ENCODE data around the gene TIPARP.

DNA sequence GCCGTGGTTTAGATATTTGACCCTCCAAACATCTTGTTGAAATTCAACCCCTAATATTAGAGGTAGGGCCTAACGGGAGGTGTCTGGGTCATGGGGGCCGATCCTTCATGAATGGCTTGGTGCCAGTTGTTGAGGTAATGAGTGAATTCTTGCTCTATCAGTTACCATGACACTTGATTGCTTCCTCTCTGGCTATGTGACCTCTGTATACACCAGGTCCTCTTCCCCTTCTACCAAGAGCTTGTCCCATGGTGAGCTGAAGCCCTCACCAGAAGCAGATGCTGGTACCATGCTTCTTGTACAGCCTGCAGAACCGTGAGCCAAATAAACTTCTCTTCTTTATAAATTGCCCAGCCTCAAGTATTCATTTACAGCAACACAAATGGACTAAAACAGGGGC, 41.8 kb upstream of the TIPARP start:
- TF ChIP-seq, protein P1, sequence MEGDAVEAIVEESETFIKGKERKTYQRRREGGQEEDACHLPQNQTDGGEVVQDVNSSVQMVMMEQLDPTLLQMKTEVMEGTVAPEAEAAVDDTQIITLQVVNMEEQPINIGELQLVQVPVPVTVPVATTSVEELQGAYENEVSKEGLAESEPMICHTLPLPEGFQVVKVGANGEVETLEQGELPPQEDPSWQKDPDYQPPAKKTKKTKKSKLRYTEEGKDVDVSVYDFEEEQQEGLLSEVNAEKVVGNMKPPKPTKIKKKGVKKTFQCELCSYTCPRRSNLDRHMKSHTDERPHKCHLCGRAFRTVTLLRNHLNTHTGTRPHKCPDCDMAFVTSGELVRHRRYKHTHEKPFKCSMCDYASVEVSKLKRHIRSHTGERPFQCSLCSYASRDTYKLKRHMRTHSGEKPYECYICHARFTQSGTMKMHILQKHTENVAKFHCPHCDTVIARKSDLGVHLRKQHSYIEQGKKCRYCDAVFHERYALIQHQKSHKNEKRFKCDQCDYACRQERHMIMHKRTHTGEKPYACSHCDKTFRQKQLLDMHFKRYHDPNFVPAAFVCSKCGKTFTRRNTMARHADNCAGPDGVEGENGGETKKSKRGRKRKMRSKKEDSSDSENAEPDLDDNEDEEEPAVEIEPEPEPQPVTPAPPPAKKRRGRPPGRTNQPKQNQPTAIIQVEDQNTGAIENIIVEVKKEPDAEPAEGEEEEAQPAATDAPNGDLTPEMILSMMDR (IDR thresholded peaks at IDR 0.05; ENCODE audit: low read length) = no peak
- TF ChIP-seq EZH2 (IDR thresholded peaks at IDR 0.05; ENCODE audit: borderline replicate concordance, low read length) = no peak

Data from OCI-LY1 (cell line).